ENCODE measurements around the gene GPR32.
"Not testable (repeated sequence)": the region's sequence is repeated elsewhere in the genome, so short reads cannot be mapped to it uniquely, and the experiment has no call there.

GPR32 gene

DNA sequence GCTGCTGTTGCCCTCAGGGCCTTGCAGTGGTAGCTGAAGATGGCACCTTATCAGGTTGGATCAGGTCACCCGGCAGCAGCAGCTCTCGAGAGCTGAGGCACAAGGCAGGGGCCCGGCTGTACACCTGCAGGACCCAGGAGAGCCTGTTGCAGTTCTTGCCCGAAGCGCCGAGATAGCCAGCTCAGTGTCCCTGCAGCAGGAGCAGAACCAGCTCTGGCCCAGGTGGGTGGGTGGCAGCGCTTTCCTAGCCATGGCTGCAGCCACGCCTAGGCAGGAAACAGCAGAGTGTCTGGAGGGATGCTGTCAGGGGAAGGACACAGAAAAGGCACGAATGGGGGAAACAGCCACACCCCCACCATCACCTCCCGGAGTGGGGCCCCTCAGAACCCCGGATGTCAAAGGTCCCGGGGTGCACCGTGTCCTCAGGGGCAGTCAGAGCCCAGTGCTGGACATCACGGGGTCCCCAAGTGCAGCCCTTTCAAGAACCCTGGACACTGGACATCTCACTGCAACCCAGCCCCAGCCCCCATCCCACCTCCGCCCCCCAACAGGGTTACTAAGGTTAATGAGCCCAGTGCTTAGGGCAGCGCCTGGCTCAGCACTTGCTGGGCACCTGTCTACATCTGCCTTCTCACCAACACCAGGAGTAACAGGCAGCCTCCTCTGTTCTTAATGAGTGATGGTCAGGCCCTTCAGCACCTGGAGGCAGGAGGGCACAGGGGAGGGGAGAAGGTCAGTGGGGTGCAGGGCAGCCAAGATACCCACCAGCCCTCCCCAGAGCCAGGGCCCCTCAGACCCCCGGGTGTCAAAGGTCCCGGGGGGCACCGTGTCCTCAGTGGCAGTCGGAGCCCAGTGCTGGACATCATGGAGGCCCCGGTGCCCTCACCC, 28.6 kb downstream of the GPR32 start:
- H3K4me3 ChIP-seq (ENCODE audit: control insufficient read depth, low read depth, low read length), result no peak overlapping the region
- DNase-seq (ENCODE audit: low read depth), result no peak
- TF ChIP-seq, protein P1, sequence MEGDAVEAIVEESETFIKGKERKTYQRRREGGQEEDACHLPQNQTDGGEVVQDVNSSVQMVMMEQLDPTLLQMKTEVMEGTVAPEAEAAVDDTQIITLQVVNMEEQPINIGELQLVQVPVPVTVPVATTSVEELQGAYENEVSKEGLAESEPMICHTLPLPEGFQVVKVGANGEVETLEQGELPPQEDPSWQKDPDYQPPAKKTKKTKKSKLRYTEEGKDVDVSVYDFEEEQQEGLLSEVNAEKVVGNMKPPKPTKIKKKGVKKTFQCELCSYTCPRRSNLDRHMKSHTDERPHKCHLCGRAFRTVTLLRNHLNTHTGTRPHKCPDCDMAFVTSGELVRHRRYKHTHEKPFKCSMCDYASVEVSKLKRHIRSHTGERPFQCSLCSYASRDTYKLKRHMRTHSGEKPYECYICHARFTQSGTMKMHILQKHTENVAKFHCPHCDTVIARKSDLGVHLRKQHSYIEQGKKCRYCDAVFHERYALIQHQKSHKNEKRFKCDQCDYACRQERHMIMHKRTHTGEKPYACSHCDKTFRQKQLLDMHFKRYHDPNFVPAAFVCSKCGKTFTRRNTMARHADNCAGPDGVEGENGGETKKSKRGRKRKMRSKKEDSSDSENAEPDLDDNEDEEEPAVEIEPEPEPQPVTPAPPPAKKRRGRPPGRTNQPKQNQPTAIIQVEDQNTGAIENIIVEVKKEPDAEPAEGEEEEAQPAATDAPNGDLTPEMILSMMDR (conservative IDR thresholded peaks at IDR 0.05; ENCODE audit: control insufficient read depth, insufficient read depth, low read depth, low read length), result no peak

DNA sequence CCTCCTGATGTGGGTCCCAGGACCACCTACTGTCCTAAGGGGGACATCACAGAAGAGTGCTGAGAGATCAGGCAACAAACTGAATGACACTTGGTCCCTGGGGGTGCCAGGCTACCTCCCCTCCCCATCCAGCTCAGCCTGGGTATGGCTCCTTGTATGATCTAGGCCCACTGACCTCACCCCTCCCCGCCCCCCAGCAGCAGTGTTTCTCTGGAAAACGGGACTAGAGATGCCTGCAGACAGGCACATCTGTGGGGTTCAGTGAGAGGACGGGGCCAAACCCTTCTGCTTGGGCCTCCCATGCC, 29.2 kb downstream of the GPR32 start:
- TF ChIP-seq, protein P1 (conservative IDR thresholded peaks at IDR 0.05; ENCODE audit: control insufficient read depth, insufficient read depth, low read depth, low read length), result no peak
- no peak overlapping the region for H3K4me3 ChIP-seq (ENCODE audit: control insufficient read depth, low read depth, low read length)
- no peak for DNase-seq (ENCODE audit: low read depth)

DNA sequence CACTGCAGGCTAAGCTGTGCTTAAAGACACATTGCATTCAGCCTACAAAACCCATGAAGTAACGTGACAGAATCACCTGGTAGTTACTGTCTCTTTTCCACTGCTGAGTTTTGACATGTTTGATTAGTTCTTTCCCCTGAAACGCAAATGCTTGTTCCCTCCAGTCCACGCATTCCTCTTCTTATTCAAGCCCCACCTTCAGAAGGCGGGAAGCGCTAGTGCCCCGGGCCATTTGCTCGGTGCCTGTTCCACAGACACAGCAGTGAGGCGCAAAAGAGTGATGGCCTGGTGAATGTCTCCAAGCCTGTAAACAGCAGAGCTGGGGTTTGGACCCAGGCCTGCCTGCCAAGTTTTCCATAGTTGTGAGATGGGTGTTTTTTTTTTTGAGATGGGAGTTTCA, 30.8 kb downstream of the GPR32 start:
- no peak for DNase-seq (ENCODE audit: low read depth)
- no peak overlapping the region for H3K4me3 ChIP-seq (ENCODE audit: control insufficient read depth, low read depth, low read length)
- TF ChIP-seq, protein P1 (conservative IDR thresholded peaks at IDR 0.05; ENCODE audit: control insufficient read depth, insufficient read depth, low read depth, low read length), result no peak

DNA sequence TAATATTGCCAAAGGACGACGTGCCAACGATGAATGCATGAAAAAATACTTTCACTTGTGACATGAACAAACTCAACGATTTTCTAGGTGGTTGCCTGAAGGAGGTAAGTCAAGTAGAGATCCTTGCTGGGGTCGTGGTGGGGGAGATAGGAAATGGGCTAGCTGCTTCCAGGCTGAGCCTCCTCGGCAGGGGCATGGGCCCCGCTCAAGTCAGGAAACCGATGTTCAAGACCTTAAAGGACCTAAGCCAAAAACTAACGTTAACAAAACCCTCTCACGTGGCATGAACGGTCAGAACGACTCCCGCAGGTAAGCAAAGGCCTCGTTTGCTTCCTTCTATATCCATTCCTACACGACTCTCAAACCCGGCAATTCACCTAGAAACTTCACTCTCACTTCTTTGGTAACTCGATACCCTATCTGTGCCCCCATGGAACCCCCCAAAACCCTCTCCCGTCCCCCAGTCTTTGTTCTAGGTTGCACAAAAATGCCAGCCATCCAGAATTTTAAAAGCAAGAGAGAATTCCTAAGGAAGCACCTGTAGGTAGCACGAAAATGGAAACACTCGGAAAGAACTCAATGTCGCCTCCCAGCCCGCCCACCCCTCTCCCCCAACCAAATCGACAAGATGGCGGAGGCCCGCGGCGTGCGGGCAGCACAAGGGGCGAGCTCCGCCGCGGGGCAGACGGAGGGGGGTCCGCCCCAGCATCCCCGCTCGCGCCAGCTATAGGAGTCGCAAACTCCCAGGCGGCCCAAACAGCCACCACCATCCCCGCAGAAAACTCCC, 33.6 kb downstream of the GPR32 start:
- TF ChIP-seq, protein P1 (conservative IDR thresholded peaks at IDR 0.05; ENCODE audit: control insufficient read depth, insufficient read depth, low read depth, low read length), result no peak
- DNase-seq (ENCODE audit: low read depth), result peak; percentile 10
- H3K4me3 ChIP-seq (ENCODE audit: control insufficient read depth, low read depth, low read length), result peak overlapping the region; percentile 99

DNA sequence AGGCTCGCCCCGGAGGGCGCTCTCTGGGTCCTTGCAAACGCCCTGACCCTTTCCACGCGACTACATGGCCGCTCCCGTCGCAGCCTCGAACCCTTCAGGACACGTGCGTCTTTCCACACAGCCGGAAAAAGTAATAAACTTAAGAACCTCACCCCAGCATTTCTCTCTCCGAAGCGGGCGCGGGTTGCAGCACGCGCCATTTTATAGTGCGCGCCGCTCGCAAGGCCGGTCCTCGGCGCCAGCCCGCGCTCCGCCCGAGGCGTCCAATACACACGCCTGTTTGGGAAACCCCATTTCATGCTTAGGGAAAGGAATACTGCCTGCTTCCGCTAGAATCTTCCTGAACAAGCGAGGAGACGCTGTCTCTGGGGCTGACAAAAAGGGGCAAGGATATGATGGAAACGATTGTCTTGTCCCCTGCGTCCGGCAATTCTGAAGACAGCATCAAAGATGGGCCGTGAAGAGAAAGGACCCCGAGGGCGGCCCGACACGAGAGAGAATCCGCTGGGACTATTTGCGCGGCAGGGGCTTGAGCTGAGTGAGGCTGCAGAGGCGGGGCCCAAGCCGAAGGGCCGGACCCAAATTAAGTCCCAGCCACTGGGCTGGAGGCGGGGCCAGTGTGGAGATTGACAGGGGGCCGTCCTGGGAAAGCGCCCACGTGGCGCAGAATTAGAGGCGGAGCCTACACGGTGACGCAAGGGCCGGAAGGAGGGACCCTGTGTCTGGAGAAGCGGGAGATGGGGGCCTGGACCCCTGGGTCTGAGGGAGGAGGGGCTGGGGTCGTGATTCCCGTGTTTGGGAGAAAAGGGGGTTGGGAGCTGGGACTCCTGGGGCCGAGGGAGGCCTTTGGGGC, 34.4 kb downstream of the GPR32 start:
- TF ChIP-seq, protein P1 (conservative IDR thresholded peaks at IDR 0.05; ENCODE audit: control insufficient read depth, insufficient read depth, low read depth, low read length), result no peak
- DNase-seq (ENCODE audit: low read depth), result peak; percentile 98
- peak overlapping the region; percentile 99 for H3K4me3 ChIP-seq (ENCODE audit: control insufficient read depth, low read depth, low read length)

DNA sequence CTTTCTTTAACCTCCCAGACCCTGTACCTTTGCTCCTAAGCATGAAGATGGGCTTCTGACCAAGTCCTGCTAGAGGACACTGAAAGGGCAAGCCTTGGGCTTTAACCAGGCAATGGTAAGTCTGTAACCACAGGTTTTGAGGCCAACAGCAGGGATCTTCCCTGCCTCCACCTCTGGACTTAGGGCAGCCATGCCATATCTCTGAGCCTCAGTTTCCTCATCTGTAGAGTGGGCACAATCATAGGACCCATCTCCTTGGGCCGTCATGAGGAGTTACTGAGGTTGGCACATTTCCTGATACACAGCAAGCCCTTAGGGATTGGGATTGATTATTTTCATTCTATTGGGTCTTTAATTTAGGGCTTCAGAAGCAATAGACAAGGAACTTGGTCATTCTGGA, 38.6 kb downstream of the GPR32 start:
- DNase-seq (ENCODE audit: low read depth), result no peak
- TF ChIP-seq, protein P1 (conservative IDR thresholded peaks at IDR 0.05; ENCODE audit: control insufficient read depth, insufficient read depth, low read depth, low read length), result no peak
- no peak overlapping the region for H3K4me3 ChIP-seq (ENCODE audit: control insufficient read depth, low read depth, low read length)

DNA sequence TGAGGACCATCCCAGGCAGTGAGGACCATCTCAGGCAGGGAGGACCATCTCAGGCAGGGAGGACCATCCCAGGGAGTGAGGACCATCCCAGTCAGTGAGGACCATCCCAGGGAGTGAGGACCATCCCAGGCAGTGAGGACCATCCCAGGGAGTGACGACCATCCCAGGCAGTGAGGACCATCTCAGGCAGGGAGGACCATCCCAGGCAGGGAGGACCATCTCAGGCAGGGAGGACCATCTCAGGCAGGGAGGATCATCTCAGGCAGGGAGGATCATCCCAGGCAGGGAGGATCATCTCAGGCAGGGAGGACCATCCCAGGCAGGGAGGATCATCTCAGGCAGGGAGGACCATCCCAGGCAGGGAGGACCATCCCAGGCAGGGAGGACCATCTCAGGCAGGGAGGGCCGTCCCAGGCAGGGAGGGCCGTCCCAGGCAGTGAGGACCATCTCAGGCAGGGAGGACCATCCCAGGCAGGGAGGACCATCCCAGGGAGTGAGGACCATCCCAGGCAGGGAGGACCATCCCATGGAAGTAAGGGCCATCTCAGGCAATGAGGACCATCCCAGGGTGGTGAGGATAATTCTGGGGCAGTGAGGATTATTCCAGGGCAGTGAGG, 41.5 kb downstream of the GPR32 start:
- not testable (repeated sequence) for H3K4me3 ChIP-seq (ENCODE audit: control insufficient read depth, low read depth, low read length); DNase-seq (ENCODE audit: low read depth)

Data from fibroblast of mammary gland (primary cell).